GM23248 (cell line): ENCODE data around the gene APOBEC3G.

Source experiments
- EZH2 ChIP-seq: fragments of 200-600 bp; sonication (generic); IDR thresholded peaks from 2 replicates; pipeline ENCODE4 v1.6.1; 2018; ENCODE audit warnings: antibody characterized with exemption, mild to moderate bottlenecking; ENCODE audit not compliant: insufficient read depth, poor library complexity, severe bottlenecking
- EZH2phosphoT487 ChIP-seq: fragments of 200-600 bp; sonication (generic); IDR thresholded peaks from 2 replicates; pipeline ENCODE4 v1.6.1; 2018; ENCODE audit warnings: antibody characterized with exemption, moderate library complexity, mild to moderate bottlenecking, low read depth; ENCODE audit not compliant: insufficient read depth

DNA sequence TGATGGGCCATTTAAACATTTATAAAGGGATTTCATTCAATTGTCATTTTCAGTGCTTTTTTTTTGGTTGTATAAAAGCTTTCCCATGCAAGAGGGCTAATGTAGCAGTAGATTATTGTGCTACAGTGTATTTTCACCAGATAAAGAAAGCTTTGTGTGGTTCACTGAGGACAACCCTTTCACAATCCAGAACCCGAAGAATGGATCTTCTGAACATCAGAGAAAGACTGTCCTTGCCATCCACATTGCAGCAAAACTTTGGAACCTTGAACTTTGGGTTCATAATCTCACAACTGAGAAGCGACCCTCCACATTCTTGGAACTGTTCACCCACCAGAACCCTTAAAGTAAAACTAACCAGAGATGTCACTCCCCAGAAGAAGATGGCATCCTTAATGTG is 29.3 kb downstream of the APOBEC3G start:
- TF ChIP-seq EZH2: no peak
- no peak for TF ChIP-seq EZH2phosphoT487
